KMS-11 (cell line): Measurements from ENCODE around the gene PAOX.

Source experiments
- H2AFZ ChIP-seq: fragments of 200-600 bp; sonication (generic); 2 replicates; pipeline ENCODE4 v1.6.1; 2016; ENCODE audit warnings: antibody characterized with exemption, mixed run types, low read depth
- H3K27ac ChIP-seq: fragments of 200-600 bp; sonication (generic); 2 replicates; pipeline ENCODE4 v1.6.1; 2016; ENCODE audit warnings: mild to moderate bottlenecking, mixed run types
- H3K27me3 ChIP-seq: fragments of 200-600 bp; sonication (generic); 2 replicates; pipeline ENCODE4 v1.6.1; 2017; ENCODE audit warnings: mild to moderate bottlenecking, low read depth, mixed run types, moderate library complexity; ENCODE audit not compliant: insufficient read depth
- H3K36me3 ChIP-seq: fragments of 200-600 bp; sonication (generic); 2 replicates; pipeline ENCODE4 v1.6.1; 2017; ENCODE audit warnings: mild to moderate bottlenecking, mixed run types; ENCODE audit not compliant: insufficient read depth
- H3K4me1 ChIP-seq: fragments of 200-600 bp; sonication (generic); 2 replicates; pipeline ENCODE4 v1.6.1; 2016; ENCODE audit warnings: mild to moderate bottlenecking, low read depth, mixed run types; ENCODE audit not compliant: poor library complexity, severe bottlenecking
- H3K4me2 ChIP-seq: fragments of 200-600 bp; sonication (generic); 2 replicates; pipeline ENCODE4 v1.7.0; 2016; ENCODE audit warnings: mild to moderate bottlenecking, mixed run types
- H3K4me3 ChIP-seq: fragments of 200-600 bp; sonication (generic); IDR thresholded peaks from 2 replicates; pipeline ENCODE4 v1.6.1; 2017; ENCODE audit warnings: low read depth, low read length, mixed read lengths; ENCODE audit not compliant: insufficient read depth
- H3K79me2 ChIP-seq: fragments of 200-600 bp; sonication (generic); 2 replicates; pipeline ENCODE4 v1.6.1; 2016; ENCODE audit warnings: low read depth, mixed run types; ENCODE audit not compliant: insufficient read depth
- H3K9ac ChIP-seq: fragments of 200-600 bp; sonication (generic); 2 replicates; pipeline ENCODE4 v1.6.1; 2016; ENCODE audit warnings: mild to moderate bottlenecking, mixed run types
- H4K20me1 ChIP-seq: fragments of 200-600 bp; sonication (generic); 2 replicates; pipeline ENCODE4 v1.6.1; 2016; ENCODE audit warnings: mild to moderate bottlenecking, mixed run types; ENCODE audit not compliant: insufficient read depth
- TF ChIP-seq, protein P1 (sequence below): fragments of 200-600 bp; sonication (generic); conservative IDR thresholded peaks from 2 replicates; pipeline ENCODE4 v1.6.1; 2017; ENCODE audit warnings: low read depth, mild to moderate bottlenecking, antibody characterized with exemption, low read length, moderate library complexity, mixed read lengths

Gene PAOX

DNA sequence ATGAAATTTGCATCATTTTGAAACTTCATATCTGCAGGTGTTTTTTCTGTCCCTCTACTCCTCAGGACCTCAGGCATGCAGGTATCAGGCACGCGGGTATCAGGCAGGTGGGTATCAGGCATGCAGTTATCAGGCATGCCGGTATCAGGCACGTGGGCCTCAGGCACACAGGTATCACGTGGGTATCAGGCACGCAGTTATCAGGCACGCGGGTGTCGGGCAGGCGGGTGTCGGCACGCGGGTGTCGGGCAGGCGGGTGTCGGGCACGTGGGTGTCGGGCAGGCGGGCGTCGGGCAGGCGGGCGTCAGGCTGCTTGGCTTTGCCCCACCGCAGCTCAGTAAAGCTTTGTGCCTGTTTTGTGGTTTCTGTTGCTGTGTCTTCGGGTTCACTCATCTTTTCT lies 36.7 kb downstream of the PAOX start:
- no peaks in the 10 kb centered on the region; the same call in 1 of the 2 replicates for H3K36me3 ChIP-seq
- no peaks in the 10 kb centered on the region for H3K79me2 ChIP-seq
- no peak overlapping the region for H3K27ac ChIP-seq
- H3K9ac ChIP-seq, result no peak overlapping the region
- TF ChIP-seq, protein P1, sequence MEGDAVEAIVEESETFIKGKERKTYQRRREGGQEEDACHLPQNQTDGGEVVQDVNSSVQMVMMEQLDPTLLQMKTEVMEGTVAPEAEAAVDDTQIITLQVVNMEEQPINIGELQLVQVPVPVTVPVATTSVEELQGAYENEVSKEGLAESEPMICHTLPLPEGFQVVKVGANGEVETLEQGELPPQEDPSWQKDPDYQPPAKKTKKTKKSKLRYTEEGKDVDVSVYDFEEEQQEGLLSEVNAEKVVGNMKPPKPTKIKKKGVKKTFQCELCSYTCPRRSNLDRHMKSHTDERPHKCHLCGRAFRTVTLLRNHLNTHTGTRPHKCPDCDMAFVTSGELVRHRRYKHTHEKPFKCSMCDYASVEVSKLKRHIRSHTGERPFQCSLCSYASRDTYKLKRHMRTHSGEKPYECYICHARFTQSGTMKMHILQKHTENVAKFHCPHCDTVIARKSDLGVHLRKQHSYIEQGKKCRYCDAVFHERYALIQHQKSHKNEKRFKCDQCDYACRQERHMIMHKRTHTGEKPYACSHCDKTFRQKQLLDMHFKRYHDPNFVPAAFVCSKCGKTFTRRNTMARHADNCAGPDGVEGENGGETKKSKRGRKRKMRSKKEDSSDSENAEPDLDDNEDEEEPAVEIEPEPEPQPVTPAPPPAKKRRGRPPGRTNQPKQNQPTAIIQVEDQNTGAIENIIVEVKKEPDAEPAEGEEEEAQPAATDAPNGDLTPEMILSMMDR, result no peak
- H2AFZ ChIP-seq, result no peak overlapping the region
- no peak overlapping the region for H3K4me2 ChIP-seq
- no peaks in the 10 kb centered on the region for H3K4me1 ChIP-seq
- no peaks in the 10 kb centered on the region for H3K27me3 ChIP-seq
- no peaks in the 10 kb centered on the region for H4K20me1 ChIP-seq
- no peak overlapping the region for H3K4me3 ChIP-seq

DNA sequence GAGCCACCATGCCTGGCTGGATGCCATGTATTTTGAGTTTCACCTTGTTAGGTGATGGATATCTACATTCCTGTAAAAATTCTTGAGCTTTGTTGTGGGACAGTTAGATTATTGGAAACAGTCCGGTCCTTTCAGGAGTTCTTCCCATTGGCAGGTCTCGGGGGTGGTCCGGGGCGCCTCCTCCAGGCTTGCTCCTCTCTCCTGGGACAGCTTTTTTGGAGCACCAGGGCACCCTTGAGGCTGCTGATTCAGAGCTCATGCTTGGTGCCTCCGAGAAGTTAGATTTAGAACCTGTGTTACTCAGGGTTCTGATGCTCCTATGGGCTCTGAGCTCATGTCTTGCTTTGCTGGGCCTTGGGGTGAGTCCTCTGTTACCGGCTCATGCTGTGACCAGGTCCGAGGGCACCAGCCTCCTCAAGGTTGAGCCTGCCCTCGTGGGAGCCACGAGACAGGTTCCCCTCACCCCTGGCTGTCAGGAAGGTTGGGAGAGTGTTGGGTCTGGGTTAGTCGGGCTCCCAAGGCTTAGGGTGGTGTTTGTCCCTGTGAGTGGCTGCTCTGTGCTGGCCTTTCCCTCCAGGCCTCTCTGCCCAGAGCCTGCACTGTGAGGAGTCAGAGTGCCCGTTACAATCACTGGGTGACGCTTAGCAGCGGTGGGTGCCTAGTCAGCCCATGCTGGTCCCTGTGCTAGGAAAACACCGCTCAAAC lies 39.4 kb downstream of the PAOX start:
- no peaks in the 10 kb centered on the region for H3K36me3 ChIP-seq
- no peaks in the 10 kb centered on the region for H3K4me1 ChIP-seq
- TF ChIP-seq, protein P1, result no peak
- no peak overlapping the region for H3K4me2 ChIP-seq
- no peaks in the 10 kb centered on the region for H3K27me3 ChIP-seq
- H3K4me3 ChIP-seq, result no peak overlapping the region
- H4K20me1 ChIP-seq, result no peaks in the 10 kb centered on the region
- H3K79me2 ChIP-seq, result no peaks in the 10 kb centered on the region
- no peak overlapping the region for H3K9ac ChIP-seq
- H3K27ac ChIP-seq, result no peak overlapping the region
- no peak overlapping the region for H2AFZ ChIP-seq

DNA sequence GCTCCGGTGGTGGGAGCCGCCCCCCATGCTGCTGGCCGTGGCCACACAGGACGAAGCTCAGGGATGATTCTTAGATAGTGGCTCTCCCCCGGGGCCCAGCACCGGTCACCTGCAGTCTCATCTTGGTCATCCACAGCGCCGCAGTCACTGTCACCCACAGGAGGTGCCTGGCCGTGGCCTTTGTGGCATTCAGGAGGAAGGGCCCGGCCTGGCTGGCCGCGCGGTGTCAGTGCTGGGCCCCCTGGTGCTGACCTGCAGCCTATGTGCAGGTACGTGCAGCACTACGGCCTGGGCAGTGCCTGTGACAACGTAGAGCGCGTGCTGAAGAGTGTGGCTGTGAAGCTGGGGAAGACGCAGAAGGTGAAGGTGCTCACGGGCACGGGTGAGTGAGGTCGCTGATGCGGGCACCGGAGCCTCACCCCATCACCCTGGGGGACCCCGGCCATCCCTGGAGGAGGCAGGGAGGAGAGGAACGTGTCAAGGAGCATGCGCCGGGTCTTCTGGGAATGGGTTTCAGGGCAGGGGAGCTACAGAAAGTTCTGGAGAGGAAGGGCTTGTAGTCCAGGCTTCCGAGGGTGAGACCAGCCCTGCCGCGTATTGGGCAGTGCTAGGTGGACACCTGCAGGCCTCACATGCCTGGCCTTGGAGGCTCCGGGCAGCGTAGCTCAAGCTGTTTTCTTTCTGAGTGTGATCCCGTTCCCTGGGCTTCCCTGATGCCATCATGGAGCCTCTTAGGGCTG lies 40.3 kb downstream of the PAOX start:
- H3K36me3 ChIP-seq, result no peaks in the 10 kb centered on the region
- TF ChIP-seq, protein P1, result no peak
- H3K4me1 ChIP-seq, result no peaks in the 10 kb centered on the region
- no peaks in the 10 kb centered on the region for H3K27me3 ChIP-seq
- no peaks in the 10 kb centered on the region for H4K20me1 ChIP-seq
- H3K4me3 ChIP-seq, result no peak overlapping the region
- no peaks in the 10 kb centered on the region for H3K79me2 ChIP-seq
- H3K4me2 ChIP-seq, result no peak overlapping the region
- H3K27ac ChIP-seq, result no peak overlapping the region
- no peak overlapping the region for H2AFZ ChIP-seq
- no peak overlapping the region for H3K9ac ChIP-seq

DNA sequence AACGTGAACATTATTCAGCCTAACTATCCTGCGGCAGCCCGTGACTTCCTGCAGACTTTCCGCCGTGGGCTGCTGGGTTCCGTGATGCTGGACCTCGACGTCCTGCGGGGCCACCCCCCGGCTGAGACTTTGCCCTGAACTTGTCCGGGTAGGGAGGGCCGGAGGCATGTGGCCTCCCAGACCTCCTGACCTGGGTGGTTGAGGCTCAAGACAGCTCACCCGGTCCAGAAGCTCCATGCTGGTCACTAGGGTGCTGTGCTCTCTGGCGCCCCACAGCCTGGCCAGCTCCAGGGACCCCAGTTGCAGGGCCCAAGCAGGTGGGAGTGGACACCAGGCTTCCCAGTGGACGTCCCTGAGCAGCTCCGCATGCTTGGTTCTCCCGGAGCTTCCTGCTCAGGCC lies 41.0 kb downstream of the PAOX start:
- Histone ChIP-seq H3K27me3 (no peaks in the 10 kb centered on the region), H3K9ac (no peak overlapping the region), H3K79me2 (no peaks in the 10 kb centered on the region), H3K36me3 (no peaks in the 10 kb centered on the region), H3K4me3 (no peak overlapping the region), H3K27ac (no peak overlapping the region), H3K4me2 (no peak overlapping the region), H4K20me1 (no peaks in the 10 kb centered on the region), H2AFZ (no peak overlapping the region), H3K4me1 (no peaks in the 10 kb centered on the region)
- TF ChIP-seq, protein P1, result no peak
